ACHN (cell line): ENCODE measurements around the gene PLPP1.
"Not testable (repeated sequence)": the region's sequence is repeated elsewhere in the genome, so short reads cannot be mapped to it uniquely, and the experiment has no call there.

Experiments
- DNase-seq: peaks from one replicate; pipeline ENCODE4 v3.0.0-alpha.2; 2015
- in situ Hi-C: cut with HindIII; loops from 2 replicates; pipeline ENCODE4 v1.10.0; 2017; ENCODE audit warnings: low sequenced_read_pairs, low pct_ligation_motif_present, low pct_unique_long_range_greater_than_20kb

The PLPP1 gene

DNA sequence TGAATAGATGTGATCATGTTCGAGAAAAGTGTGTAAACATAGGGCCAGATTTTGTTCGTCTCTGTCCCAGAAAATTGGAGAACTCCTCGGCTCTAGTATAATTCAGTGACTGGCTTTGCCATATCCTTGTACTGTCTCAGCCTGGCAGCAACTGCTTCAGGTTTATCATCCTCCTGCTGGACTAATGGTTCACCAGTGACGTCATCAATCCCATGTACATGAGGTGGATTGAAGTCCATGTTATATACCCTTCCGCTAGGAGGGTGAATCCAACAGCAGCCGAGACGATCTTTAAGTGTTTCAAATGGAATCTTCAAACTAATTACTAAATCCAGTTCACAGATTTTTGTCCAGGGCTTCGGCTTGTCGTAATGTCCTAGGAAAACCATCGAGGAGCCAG lies 17.1 kb upstream of the PLPP1 start:
- in situ Hi-C loops, result no loop called here
- no peak for DNase-seq

DNA sequence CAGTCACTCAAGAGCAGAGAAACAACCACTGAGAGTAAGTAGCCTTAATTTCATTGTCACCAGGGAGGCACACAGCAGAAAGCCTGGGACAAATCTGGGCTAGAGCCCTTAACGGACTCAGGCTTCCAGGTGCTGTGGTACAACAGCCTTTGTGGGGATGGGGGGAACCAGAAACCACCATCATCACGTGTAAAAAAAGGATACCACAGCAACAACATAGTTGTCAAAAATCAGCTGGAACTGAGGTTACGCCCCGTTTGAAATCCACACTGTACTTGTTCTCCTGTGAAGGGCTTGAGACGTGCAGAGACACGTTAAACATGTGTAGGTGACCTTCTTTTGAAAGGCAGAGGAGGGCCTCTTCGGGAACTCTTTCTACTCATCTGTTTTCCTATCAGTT lies 16.6 kb upstream of the PLPP1 start:
- no peak for DNase-seq
- in situ Hi-C loops, result no loop called here

DNA sequence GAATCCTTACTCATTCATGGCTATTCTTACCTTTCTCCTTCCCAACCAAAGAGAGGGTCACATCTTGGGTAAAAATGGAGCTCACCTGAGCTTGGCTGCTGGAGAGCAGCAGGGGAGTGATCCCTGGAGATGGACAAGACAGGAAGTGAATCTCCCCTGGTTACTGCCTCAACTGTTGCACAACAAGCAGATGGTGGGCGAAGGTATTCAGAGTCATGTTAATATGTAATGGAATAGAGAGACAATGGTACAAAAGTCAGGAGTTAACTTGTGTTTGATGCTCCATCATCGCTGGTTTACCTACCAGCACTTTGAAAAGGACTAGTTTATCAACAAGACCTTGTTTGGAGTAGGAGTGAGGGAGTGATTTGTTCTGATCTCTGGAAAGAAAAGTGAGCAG lies 13.0 kb upstream of the PLPP1 start:
- in situ Hi-C loops, result no loop called here

DNA sequence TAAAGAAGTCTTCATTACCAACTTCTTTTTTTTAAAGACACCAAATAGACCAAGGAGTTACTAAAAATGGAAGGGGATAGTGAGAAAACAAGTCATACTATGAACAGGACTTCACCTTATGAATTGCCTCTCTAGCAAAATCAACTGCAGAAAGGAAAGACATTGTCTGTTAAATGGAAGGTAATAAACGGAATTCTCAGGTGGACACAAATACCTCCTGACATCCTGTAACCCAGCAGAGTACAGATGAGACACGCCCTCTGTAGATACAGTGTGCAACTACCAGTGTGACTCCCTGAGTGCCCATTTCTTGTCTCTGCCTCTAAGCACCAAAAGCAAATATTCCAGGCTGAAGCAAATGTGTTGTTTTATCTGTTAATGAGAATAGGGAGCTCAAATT lies 12.2 kb upstream of the PLPP1 start:
- in situ Hi-C loops, result no loop called here

More for the DNA sequence above, 13.0 kb upstream of the PLPP1 start:
- no peak for DNase-seq

DNA sequence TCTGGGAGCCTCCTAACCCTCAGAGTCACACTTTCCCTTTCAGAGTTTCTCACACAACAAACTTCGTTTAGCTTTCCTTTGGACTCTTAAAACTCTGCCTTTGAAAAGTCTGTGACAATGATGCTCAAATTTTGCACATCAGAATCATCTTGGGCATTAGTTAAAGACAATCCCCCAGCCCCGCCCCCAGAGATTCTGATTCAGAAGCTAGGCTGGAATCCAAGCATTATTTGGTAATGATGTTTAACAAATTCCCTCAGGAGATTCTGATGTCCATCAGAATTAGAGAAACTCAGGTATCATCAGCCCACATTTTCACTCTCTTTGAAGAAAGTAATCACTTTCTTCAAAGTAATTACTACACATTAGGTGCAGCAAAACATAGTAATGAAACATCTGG lies 9.6 kb upstream of the PLPP1 start:
- no peak for DNase-seq
- in situ Hi-C loops, result no loop called here

More for the DNA sequence above, 12.2 kb upstream of the PLPP1 start:
- DNase-seq, result no peak

DNA sequence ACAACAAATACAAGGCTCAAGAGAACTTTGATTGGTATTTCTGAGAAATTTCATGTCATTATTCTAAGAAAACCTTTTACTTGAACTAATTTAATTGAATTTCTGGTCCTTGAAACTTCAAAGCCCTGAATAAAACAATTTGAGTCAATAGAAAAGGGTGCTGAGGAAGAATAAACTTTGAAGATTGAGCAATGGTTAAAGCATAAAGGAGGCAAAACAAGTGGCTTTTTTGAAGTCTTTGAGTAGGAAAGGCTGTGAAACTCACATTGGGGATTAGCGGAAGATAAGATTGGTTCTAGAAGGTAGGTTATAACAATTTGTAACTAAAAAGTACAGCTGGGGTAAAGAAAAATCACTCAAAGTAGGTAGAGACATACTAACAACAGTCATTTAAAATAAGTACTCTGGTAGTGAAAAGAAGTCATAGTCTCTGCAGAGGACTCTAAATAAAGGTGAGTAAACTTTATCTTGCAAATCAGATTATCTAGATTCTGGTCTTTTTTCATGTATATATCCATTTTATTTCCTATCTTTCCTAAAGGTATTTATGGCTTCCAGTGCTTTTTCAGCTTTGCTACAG lies 6.4 kb upstream of the PLPP1 start:
- no peak for DNase-seq
- in situ Hi-C loops, result no loop called here

DNA sequence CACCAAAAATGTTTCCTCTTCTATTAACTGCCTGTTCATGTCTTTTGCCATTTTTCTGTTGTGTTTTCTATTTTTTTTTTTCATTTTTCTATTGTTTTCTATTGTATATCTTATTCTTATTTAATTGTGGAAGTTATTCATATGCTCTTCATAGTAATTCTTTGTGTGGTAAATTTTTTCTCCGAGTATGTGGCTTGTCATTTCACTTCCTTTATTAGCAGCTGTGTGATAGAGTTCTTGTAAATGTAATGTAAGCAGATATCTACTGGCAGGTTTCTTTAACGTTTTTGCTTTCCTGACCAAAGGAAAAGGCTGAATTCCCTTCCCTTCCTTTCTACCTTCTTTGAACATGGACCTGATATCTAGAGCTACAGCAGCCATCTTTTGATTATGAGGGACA lies 5.8 kb upstream of the PLPP1 start:
- no peak for DNase-seq

DNA sequence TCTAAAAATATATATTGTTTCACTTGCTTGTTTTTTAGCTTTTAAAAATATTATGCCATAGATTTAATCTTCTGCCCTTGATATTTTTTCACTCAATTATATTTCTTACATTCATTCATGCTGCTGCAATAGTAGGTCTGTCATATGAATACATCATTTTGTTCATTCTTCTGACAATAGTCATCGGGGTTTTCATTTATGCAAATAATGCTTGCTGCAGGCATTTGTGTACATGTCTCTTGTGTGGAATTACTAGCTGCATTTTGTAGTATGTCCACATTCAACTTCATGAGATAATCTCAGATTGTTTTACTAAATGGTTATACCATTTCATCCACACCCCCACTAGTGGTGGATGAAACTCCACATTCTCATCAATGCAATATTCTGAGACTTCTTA lies 5.3 kb upstream of the PLPP1 start:
- DNase-seq, result no peak
- in situ Hi-C loops, result no loop called here

More for the DNA sequence above, 5.8 kb upstream of the PLPP1 start:
- in situ Hi-C loops, result no loop called here

DNA sequence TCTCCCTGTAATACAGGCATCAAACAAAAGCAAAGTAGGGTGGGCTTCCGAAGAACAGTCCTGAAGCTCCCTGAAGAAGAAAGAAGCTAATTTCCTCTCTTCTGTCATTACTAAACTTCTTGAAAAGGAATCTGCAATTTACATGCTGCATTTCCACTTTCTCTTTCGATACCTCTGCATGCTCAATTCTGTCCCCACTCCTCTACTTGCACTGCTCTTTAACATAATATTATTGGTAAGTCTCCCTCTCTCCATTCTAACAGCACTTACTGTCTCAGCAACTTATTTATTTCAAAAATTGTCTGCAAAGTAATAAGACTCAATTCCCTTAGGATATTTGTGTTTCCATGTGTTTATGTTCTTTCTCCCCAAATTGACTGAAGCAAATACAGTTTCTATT lies 3.9 kb upstream of the PLPP1 start:
- in situ Hi-C loops, result no loop called here

DNA sequence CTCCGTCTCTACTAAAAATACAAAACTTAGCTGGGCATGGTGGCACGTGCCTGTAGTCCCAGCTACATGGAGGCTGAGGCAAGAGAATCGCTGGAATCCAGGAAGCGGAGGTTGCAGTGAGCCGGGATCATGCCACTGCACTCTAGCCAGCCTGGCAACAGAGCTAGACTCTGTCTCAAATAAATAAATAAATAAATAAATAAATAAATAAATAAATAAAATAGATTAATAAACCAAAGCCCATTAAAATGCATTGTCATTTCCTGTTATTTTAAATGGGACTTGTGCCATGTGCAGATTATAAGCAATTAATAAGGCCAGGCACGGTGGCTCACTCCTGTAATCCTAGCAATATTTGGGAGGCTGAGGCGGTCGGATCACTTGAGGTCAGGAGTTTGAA lies 2.6 kb upstream of the PLPP1 start:
- DNase-seq, in situ Hi-C loops: not testable (repeated sequence)

More for the DNA sequence above, 3.9 kb upstream of the PLPP1 start:
- DNase-seq, result no peak

DNA sequence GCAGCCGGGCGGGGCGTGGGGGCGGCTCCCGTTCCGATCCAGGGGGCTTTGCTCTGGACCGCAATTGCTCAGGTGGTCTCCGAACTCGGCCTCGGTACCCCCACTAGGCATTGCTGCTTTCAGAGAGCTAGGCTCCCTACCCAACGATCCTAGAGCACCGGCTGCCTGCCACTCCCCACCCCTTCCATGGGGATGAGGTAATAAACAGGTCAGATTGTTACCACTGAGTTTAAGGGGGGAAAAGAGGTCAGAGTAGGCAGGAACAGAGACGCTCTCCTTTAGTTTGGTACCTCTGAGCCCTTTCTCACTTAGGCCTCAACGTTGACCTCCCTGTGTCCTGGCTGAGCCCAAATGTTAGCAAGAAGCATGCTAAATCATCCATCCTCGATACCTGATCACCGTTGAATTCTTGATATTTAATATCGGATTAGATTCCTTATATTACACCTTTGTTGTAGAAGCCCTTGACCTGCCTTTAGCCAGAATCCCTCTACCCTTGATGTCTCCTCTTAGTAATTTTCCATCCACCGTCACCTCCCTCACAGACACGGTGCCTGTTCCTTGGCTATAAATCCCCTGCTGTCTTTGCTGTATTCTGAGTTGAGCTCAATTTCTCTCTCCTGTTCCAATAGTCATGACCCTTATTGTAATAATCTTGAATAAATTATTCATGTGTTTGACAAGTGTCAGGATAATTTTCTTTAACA lies 588 bp upstream of the PLPP1 start:
- DNase-seq, result peak; percentile 6
- in situ Hi-C loops, result no loop called here

DNA sequence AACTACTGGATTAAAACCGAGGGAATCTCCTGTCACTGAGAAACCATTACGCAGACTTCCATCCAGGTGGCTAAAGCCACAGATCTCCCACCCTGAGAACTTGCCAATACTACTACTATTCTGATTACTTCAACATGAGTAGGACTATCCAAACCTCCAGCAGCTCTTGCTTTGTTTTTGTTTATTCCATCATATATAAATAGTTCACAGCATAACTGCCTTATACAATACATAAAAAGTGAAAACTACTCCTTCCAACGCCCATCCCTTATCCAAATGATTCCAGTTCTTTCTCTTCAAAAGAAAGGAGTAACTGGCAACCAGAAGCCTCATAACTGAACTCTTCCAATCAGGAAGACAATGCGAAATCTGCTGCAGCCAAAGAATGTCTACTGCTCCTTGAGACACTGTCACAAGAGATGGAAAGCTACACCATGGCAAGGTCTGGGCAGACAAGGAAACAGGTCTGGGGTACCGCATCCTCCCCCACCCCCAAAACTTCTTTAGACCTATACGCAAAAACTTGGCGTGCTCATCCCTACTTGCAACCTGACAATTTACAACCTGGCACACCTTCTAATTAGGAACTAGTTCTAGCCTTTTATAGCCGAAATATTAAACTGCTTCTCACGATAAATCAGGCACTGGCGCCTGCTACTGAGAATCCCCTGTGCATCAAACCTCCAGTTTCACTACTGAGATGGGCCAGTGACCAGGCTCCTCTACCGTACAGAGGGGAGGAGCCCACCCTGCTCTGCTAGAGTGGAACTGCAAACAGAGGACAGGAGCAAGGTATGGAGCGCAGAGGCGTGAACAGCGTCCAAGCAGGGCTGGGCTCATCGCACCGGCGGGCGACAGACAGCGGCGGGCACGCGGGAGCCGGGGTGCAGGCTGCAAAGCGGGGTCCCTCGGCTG lies 986 bp downstream of the PLPP1 start:
- peak; percentile 64 for DNase-seq
- in situ Hi-C loops, result no loop called here

DNA sequence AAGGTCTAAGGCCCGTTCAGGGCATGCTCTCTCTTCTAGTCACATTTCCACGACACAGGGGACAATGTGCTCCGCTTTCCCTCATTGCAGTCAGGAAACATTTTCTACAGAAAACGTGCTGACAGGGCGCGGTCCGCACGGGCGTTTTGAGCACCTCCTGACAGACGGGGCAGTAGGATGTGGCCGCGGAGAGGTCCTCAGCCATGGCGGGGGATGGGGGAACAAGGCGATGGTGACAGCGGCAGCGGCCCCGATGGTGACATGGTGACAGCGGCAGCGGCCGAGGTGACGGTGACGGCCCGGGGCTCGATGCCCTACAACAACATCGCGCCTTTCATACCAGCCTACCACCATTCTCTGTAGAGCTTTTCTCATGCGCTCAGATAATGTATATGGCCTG lies 4.1 kb downstream of the PLPP1 start:
- DNase-seq, result no peak
- in situ Hi-C loops, result no loop called here

DNA sequence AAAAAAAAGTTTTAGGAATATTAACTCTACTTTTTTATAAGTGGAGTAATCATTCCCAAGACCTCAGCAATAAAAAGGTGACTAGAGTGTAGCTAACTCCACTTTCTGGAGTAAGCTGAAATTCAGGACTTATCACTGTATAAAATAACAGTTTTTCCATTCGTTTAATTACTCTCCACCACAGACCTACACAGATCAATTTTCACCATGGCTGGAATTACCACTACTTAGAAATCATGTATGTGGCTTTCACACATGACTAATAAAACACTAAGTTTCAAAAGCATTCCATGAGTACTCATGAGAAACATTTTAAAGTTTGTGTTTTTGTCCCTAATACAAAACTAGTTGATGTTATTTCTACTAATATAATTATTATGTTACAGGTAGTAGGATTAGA lies 9.9 kb downstream of the PLPP1 start:
- in situ Hi-C loops, result no loop called here
- no peak for DNase-seq

DNA sequence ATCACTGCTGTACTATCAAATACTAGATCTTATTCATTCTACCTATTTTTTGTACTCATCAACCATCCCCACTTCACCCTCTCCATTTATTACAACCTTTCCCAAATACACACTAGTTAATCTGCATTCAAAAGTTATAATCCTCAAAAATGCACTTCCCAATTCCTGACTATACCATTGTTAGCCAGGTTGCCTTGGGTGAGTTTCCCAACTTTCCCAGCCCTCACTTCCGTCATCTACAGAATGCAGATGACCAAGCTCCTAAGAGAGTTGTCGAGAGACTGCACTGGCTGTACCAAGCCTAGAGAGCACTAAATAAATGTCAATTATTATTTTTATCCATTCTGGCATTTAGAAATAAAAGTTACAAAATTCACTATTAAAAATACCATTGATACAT lies 11.5 kb downstream of the PLPP1 start:
- in situ Hi-C loops, result no loop called here
- no peak for DNase-seq

DNA sequence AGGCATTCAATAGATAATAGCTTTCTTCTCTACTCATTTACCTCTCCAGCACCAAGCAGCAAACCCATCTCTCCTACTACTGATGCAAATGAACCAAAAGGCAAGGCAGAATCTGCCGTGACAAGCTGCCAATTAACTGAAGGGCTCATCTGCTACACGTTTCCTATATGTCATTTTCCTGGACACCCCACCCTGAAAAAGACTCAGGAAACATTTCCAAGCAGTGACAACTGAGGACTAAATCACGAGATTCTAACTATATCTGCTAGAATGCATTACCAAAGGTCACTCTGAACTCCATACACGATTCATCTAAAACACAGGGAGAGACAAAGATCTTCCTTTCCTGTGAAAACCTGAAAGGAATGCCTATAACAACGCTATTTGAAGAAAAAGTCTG lies 12.9 kb downstream of the PLPP1 start:
- in situ Hi-C loops, result no loop called here
- DNase-seq, result no peak

DNA sequence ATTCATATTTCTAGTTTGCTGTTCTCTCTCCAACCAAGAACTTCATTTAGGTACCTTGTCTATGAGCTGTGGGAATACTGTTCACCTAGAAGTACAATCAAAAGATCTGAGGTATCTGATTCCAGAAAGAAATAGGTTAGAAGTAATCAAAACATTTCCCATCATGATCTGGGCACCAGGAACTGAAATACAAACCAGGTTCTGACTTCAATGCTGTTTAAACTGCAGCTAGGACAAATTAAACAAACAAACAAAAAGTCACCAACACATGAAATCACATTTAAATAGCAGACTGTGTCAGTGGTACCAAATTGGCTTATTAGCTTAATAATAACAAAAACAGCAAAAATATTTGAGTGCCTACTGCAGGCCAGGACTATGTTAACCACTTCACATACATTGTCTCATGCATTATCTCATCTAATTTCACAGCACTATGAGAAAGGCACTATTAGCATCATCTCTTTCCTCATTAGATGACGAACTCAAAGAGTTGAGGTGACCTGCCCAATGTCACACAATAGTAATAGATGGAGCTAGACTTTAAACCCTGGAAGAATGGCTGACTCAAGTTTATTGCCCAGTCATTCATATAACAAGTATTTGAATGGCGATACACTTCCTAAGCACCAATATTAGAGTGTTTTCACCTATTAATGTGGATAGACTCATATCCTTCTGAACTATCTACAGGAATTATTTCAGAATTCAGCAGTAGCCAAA lies 14.5 kb downstream of the PLPP1 start:
- in situ Hi-C loops, result no loop called here
- DNase-seq, result no peak

DNA sequence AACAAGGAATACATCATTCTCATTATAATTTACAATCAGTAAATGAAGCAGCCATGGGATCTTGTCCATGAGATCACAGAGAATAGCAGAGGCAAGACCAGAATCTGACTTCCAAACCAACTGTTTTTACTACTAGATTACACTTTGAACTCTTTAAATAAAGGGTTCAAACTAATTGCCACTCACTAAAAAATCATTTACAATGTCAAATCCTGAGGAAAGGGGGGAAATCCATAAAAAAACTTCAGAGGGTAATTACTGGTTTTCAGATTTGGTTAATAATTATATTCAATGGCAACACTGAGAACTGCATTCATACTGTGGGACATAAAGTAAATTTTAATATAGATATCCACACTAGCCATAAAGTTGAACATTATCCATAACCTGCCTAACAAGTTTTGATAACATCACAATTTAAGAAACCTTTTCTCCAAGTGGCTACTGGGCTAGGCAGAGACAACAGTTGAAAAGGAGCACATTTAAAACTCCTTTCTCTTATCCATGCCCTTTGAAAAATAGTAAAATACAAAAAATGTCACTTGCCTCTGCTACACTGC lies 15.9 kb downstream of the PLPP1 start:
- in situ Hi-C loops, result no loop called here

DNA sequence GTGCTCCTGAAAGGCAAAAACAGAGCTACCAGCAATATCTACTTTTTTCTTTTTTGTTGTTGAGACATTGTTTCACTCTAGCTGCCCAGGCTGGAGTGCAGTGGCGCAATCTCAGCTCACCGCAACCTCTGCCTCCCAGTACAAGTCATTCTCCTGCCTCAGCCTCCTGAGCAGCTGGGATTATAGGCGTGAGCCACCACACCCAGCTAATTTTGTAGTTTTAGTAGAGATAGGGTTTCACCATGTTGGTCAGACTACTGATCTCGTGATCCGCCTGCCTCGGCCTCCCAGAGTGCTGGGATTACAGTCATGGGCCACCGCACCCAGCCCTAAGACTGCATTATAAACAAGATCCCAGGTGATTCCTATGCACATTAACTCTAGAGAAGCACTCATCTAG lies 17.0 kb downstream of the PLPP1 start:
- DNase-seq, result no peak
- in situ Hi-C loops, result no loop called here

More for the DNA sequence above, 15.9 kb downstream of the PLPP1 start:
- DNase-seq, result no peak
